Sigmoid colon (tissue), 7 donors: ENCODE data around the gene DNAJC27. TPM values are rescaled to one million over a fixed set of nuclear protein-coding genes. Genes with fewer than 3 reads are reported as not detected.

ENCODE experiments used
- DNase-seq: peaks from one replicate; pipeline ENCODE4 v3.0.0-alpha.2; 2019
- H3K27ac ChIP-seq, 4 donors: fragments of 200-600 bp; sonication (generic); one replicate each; pipeline ENCODE4 v1.5.1; 2016 to 2019; ENCODE audit warnings: mild to moderate bottlenecking in 1 of 4
- H3K27me3 ChIP-seq, 3 donors: fragments of 200-600 bp; sonication (generic); one replicate each; pipeline ENCODE4 v1.5.1; 2019; ENCODE audit warnings: mild to moderate bottlenecking in 1 of 3
- H3K36me3 ChIP-seq, 4 donors: fragments of 200-600 bp; sonication (generic); one replicate each; pipeline ENCODE4 v1.5.1; 2016 to 2019
- H3K4me1 ChIP-seq, 4 donors: fragments of 200-600 bp; sonication (generic); one replicate each; pipeline ENCODE4 v1.5.1; 2017 to 2019
- H3K4me3 ChIP-seq, 4 donors: fragments of 200-600 bp; sonication (generic); one replicate each; pipeline ENCODE4 v1.5.1; 2017 to 2019; ENCODE audit warnings: mild to moderate bottlenecking in 2 of 4, moderate library complexity in 1 of 4
- H3K9me3 ChIP-seq, 4 donors: fragments of 200-600 bp in 3 of 4; sonication (generic) in 3 of 4; one replicate each; pipeline versions ENCODE4 v1.5.1 to v1.6.1; 2013 to 2019
- CTCF ChIP-seq, 4 experiments: fragments of 450-650 bp in 3 of 4; fragments of 200-600 bp in 1 of 4; IDR thresholded peaks; one replicate each; pipeline ENCODE4 v1.5.1; 2016 to 2019; ENCODE audit warnings: antibody characterized with exemption in 4 of 4, mild to moderate bottlenecking in 3 of 4, moderate library complexity in 2 of 4
- EP300 ChIP-seq, 4 donors: sonication (generic); formaldehyde crosslinking; IDR thresholded peaks; one replicate each; pipeline ENCODE4 v1.6.1; 2017; ENCODE audit warnings: antibody characterized with exemption in 4 of 4
- POLR2A ChIP-seq, 2 donors: fragments of 450-650 bp; IDR thresholded peaks; one replicate each; pipeline ENCODE4 v1.6.1; 2016; ENCODE audit warnings: antibody characterized with exemption in 2 of 2, mild to moderate bottlenecking in 2 of 2, moderate library complexity in 2 of 2
- POLR2AphosphoS5 ChIP-seq, 4 donors: sonication (generic); formaldehyde crosslinking; IDR thresholded peaks; one replicate each; pipeline ENCODE4 v1.6.1; 2017; ENCODE audit warnings: antibody characterized with exemption in 4 of 4
- WGBS, 2 donors: extraction: QIAGEN DNeasy Blood & Tissue Kit; methylation state at CpG; one replicate each; pipeline ENCODE4 v1.1.7; 2013; 5-methylcytosine and 5-hydroxymethylcytosine counted together
- intact Hi-C: fragments of 100-400 bp; cut with DNase I; formaldehyde crosslinking; loops from one replicate; pipeline ENCODE4 v1.15.1; 2023
- polyA plus RNA-seq, 3 donors: library from polyadenylated mRNA; stranded (reverse); fragments of 200-250 nt; gene quantifications; one replicate each; pipeline ENCODE4 v1.2.3, GENCODE V29; 2013
- total RNA-seq, 4 donors: library from RNA; depleted of rRNA; stranded (reverse); fragments of >200 nt; gene quantifications; one replicate each; pipeline ENCODE4 v1.1.0, GENCODE V29; 2016
- donor health status: healthy with polysubstance abuse.
- donor health status: Bipolar disorder and iron deficiency.
- donor health status: healthy.

Gene DNAJC27
- total and polyA plus RNA-seq, 7 donors: 0.60 to 12.5 (median 6.3) TPM

GRCh38 chr2:24957221-24957620, 14.5 kb downstream of the DNAJC27 start:
- Histone ChIP-seq H3K9me3 (peaks cover 0 to 5% (median 0%) of the 10 kb centered on the region in 4 donors), H3K4me1 (no peaks in the 10 kb centered on the region), H3K4me3 (no peak overlapping the region), H3K27me3 (no peaks in the 10 kb centered on the region), H3K36me3 (peaks cover 29 to 93% (median 47%) of the 10 kb centered on the region in 4 donors), H3K27ac (no peak overlapping the region)
- TF ChIP-seq EP300 (IDR thresholded peaks at IDR 0.05): no peak
- TF ChIP-seq CTCF (IDR thresholded peaks at IDR 0.05): no peak
- no peak for TF ChIP-seq POLR2AphosphoS5 (IDR thresholded peaks at IDR 0.05)
- no peak for TF ChIP-seq POLR2A (IDR thresholded peaks at IDR 0.05)
- 88 to 93% methylated on average over 1 of the region's 1 CpG for WGBS, 2 donors
- intact Hi-C loops: no loop called here
- DNase-seq: no peak

GRCh38 chr2:24955921-24956320, 15.8 kb downstream of the DNAJC27 start:
- Histone ChIP-seq H3K36me3 (peaks cover 29 to 93% (median 46%) of the 10 kb centered on the region in 4 donors), H3K4me1 (no peaks in the 10 kb centered on the region), H3K27ac (no peak overlapping the region), H3K27me3 (no peaks in the 10 kb centered on the region), H3K4me3 (no peak overlapping the region), H3K9me3 (peaks cover 0 to 5% (median 0%) of the 10 kb centered on the region in 4 donors)
- intact Hi-C loops: no loop called here
- TF ChIP-seq POLR2A (IDR thresholded peaks at IDR 0.05): no peak
- no peak for TF ChIP-seq POLR2AphosphoS5 (IDR thresholded peaks at IDR 0.05)
- no peak for TF ChIP-seq CTCF (IDR thresholded peaks at IDR 0.05)
- no peak for TF ChIP-seq EP300 (IDR thresholded peaks at IDR 0.05)
- DNase-seq: no peak

- H3K27me3 ChIP-seq: no peaks in the 10 kb centered on the region
- intact Hi-C loops: no loop called here
- no peak overlapping the region for H3K4me3 ChIP-seq
- TF ChIP-seq CTCF (IDR thresholded peaks at IDR 0.05): no peak
- no peak for TF ChIP-seq POLR2AphosphoS5 (IDR thresholded peaks at IDR 0.05)
- no peak for TF ChIP-seq EP300 (IDR thresholded peaks at IDR 0.05)
- TF ChIP-seq POLR2A (IDR thresholded peaks at IDR 0.05): no peak
- H3K9me3 ChIP-seq: peaks cover 0 to 5% (median 0%) of the 10 kb centered on the region in 4 donors
- no peaks in the 10 kb centered on the region for H3K4me1 ChIP-seq
- DNase-seq: no peak
- H3K27ac ChIP-seq: no peak overlapping the region
- H3K36me3 ChIP-seq: peaks cover 29 to 96% (median 48%) of the 10 kb centered on the region in 4 donors
Measured at GRCh38 chr2:24955232-24955631, 16.5 kb downstream of the DNAJC27 start.

- TF ChIP-seq CTCF (IDR thresholded peaks at IDR 0.05) (no peak), POLR2AphosphoS5 (IDR thresholded peaks at IDR 0.05) (no peak), POLR2A (IDR thresholded peaks at IDR 0.05) (no peak), EP300 (IDR thresholded peaks at IDR 0.05) (no peak)
- no peak overlapping the region for H3K4me3 ChIP-seq
- no peaks in the 10 kb centered on the region for H3K4me1 ChIP-seq
- DNase-seq: no peak
- peaks cover under 1 to 86% (median 23%) of the 10 kb centered on the region in 4 donors for H3K36me3 ChIP-seq
- 95 to 96% methylated on average over 7 of the region's 7 CpGs for WGBS, 2 donors
- H3K9me3 ChIP-seq: peaks cover 0 to under 1% (median 0%) of the 10 kb centered on the region in 4 donors
- no peaks in the 10 kb centered on the region for H3K27me3 ChIP-seq
- no peak overlapping the region for H3K27ac ChIP-seq
- intact Hi-C loops: no loop called here
Measured at GRCh38 chr2:24950102-24950501, 21.7 kb downstream of the DNAJC27 start.

- H3K36me3 ChIP-seq: peaks cover 0 to 70% (median 13%) of the 10 kb centered on the region in 4 donors
- no peaks in the 10 kb centered on the region for H3K9me3 ChIP-seq
- TF ChIP-seq POLR2AphosphoS5 (IDR thresholded peaks at IDR 0.05): no peak
- TF ChIP-seq CTCF (IDR thresholded peaks at IDR 0.05): no peak
- TF ChIP-seq EP300 (IDR thresholded peaks at IDR 0.05): no peak
- TF ChIP-seq POLR2A (IDR thresholded peaks at IDR 0.05): no peak
- DNase-seq: no peak
- no peak overlapping the region for H3K27ac ChIP-seq
- WGBS, 2 donors: 95 to 96% methylated on average over 6 of the region's 6 CpGs
- no peak overlapping the region for H3K4me3 ChIP-seq
- H3K27me3 ChIP-seq: no peaks in the 10 kb centered on the region
- H3K4me1 ChIP-seq: no peaks in the 10 kb centered on the region
- intact Hi-C loops: no loop called here
Measured at GRCh38 chr2:24948506-24948905, 23.2 kb downstream of the DNAJC27 start.
